ENCODE measurements around the gene BCL3.
A peak's percentile ranks its signal among the peaks of the same experiment; 100 is the strongest.

BCL3 gene

GRCh38 chr19:44744871-44745332 is 3.6 kb upstream of the BCL3 start:
- DNase-seq, result no peak

- DNase-seq, result no peak
Measured at GRCh38 chr19:44745341-44745831, 3.1 kb upstream of the BCL3 start.

GRCh38 chr19:44745887-44746600 is 2.5 kb upstream of the BCL3 start:
- no peak for DNase-seq

GRCh38 chr19:44746616-44746945 is 1.9 kb upstream of the BCL3 start:
- no peak for DNase-seq

GRCh38 chr19:44746946-44747738 is 1.4 kb upstream of the BCL3 start:
- DNase-seq, result peak; percentile 93

- DNase-seq, result no peak
Measured at GRCh38 chr19:44747739-44748425, 626 bp upstream of the BCL3 start.

GRCh38 chr19:44749292-44749691 is 784 bp downstream of the BCL3 start:
- no peak for DNase-seq

GRCh38 chr19:44749994-44750393 is 1.5 kb downstream of the BCL3 start:
- no peak for DNase-seq

- no peak for DNase-seq
Measured at GRCh38 chr19:44752123-44752815, 3.8 kb downstream of the BCL3 start.

GRCh38 chr19:44752816-44753625 is 4.5 kb downstream of the BCL3 start:
- peak; percentile 92 for DNase-seq

GRCh38 chr19:44753626-44753931 is 5.1 kb downstream of the BCL3 start:
- DNase-seq, result no peak

- peak; percentile 37 for DNase-seq
Measured at GRCh38 chr19:44753932-44754749, 5.6 kb downstream of the BCL3 start.

- DNase-seq, result no peak
Measured at GRCh38 chr19:44754750-44755080, 6.2 kb downstream of the BCL3 start.

- DNase-seq, result no peak
Measured at GRCh38 chr19:44755219-44755618, 6.7 kb downstream of the BCL3 start.

- DNase-seq, result no peak
Measured at GRCh38 chr19:44756089-44756562, 7.6 kb downstream of the BCL3 start.

- no peak for DNase-seq
Measured at GRCh38 chr19:44757057-44757734, 8.7 kb downstream of the BCL3 start.

- no peak for DNase-seq
Measured at GRCh38 chr19:44757735-44758505, 9.4 kb downstream of the BCL3 start.

GRCh38 chr19:44758596-44758995 is 10.1 kb downstream of the BCL3 start:
- no peak for DNase-seq

GRCh38 chr19:44759083-44759804 is 10.7 kb downstream of the BCL3 start:
- no peak for DNase-seq
